H1 (cell line): ENCODE data around the gene CIBAR2. TPM values are rescaled to one million over a fixed set of nuclear protein-coding genes. Genes with fewer than 3 reads are reported as not detected.

Experiments
- CHD7 ChIP-seq: fragments of 300-600 bp; sonication (generic); IDR thresholded peaks from 2 replicates; pipeline ENCODE4 v1.7.1; 2012; ENCODE audit warnings: low read length, moderate library complexity, mild to moderate bottlenecking, inconsistent platforms; ENCODE audit not compliant: insufficient replicate concordance
- HDAC2 ChIP-seq, 2 experiments: fragments of 300-600 bp in 1 of 2; sonication (generic) in 1 of 2; IDR thresholded peaks; 2 replicates each; pipeline ENCODE4 v1.6.1; 2011 to 2012; ENCODE audit warnings: low read depth in 2 of 2, low read length in 2 of 2, mild to moderate bottlenecking in 2 of 2, moderate library complexity in 2 of 2, borderline replicate concordance in 1 of 2, inconsistent platforms in 1 of 2
- JUN ChIP-seq: IDR thresholded peaks from 2 replicates; pipeline ENCODE4 v1.6.1; 2011; ENCODE audit warnings: low read depth, mild to moderate bottlenecking, improper control_type of control experiment, low read length
- SIN3A ChIP-seq, 2 experiments: IDR thresholded peaks in 1 of 2; conservative IDR thresholded peaks in 1 of 2; 2 replicates each; pipeline ENCODE4 v1.6.1; 2011 to 2012; ENCODE audit warnings: low read length in 2 of 2, improper control_type of control experiment in 1 of 2, low read depth in 1 of 2, mild to moderate bottlenecking in 1 of 2
- SP2 ChIP-seq: IDR thresholded peaks from 2 replicates; pipeline ENCODE4 v1.6.1; 2012; ENCODE audit warnings: mild to moderate bottlenecking, low read length, inconsistent platforms
- TAF7 ChIP-seq: optimal IDR thresholded peaks from 2 replicates; pipeline ENCODE3; 2011; ENCODE audit warnings: low read depth, mild to moderate bottlenecking, inconsistent platforms, low read length, moderate library complexity, borderline replicate concordance
- polyA plus RNA-seq, 7 experiments: library from polyadenylated mRNA; depleted of rRNA in 3 of 7; stranded (reverse) in 5 of 7; unstranded in 2 of 7; fragments of >200 nt in 5 of 7; fragments of 200-250 nt in 2 of 7; gene quantifications; 1 replicate in 5 of 7; 2 replicates in 1 of 7; 4 replicates in 1 of 7; pipeline versions ENCODE4 v1.2.1 to v1.2.3, GENCODE V29; 2011 to 2013; ENCODE audit warnings: missing spikeins in 2 of 7, mixed read lengths in 2 of 7
- total RNA-seq: library from RNA; stranded (reverse); fragmentation: NEBNext Ultra II Directional; extraction: Animal tissue kit (Norgen Biotek cat#: 25700); gene quantifications from 2 replicates; pipeline ENCODE4 v1.2.1, GENCODE V29; 2021

CIBAR2 gene
- total and polyA plus RNA-seq, 2 of the 8 experiments (the other 6 are each of a cell fraction or from before 2014, with no cell fraction given) = 0.18 TPM; not detected in 1

GRCh38 chr16:85126394-85126704, 14.1 kb upstream of the CIBAR2 start (continued):
- TF ChIP-seq CHD7 (no peak), JUN (no peak), SIN3A (conservative IDR thresholded peaks at IDR 0.05 in 1 of 2, IDR thresholded peaks at IDR 0.05 in 1 of 2; ENCODE audit: low read depth in 1 of 2, low read length in 2 of 2) (no peak), SP2 (no peak), TAF7 (no peak), HDAC2 (IDR thresholded peaks at IDR 0.05; ENCODE audit: borderline replicate concordance in 1 of 2, low read depth in 2 of 2, low read length in 2 of 2) (no peak)
- TF ChIP-seq, all 59 proteins: peak for 1
